Activated CD4-positive, alpha-beta memory T cell treated with anti-CD3 and anti-CD28 coated beads, Interleukin-2, amount 10 ng/mL, durations not matched to agents 7 days and 5 days (primary cell): Measurements from ENCODE around the gene KCNF1. TPM values are rescaled to one million over a fixed set of nuclear protein-coding genes. Genes with fewer than 3 reads are reported as not detected.

Source experiments
- CTCF ChIA-PET: fragments of 350-600 bp; sonication (Branson Sonifier 250); formaldehyde crosslinking; loops from one replicate; lab custom pipeline; 2021; ENCODE audit warnings: antibody characterized with exemption, inconsistent platforms; lab: Charles Lee
- POLR2A ChIA-PET: fragments of 350-600 bp; sonication (Branson Sonifier 250); formaldehyde crosslinking; loops from one replicate; lab custom pipeline; 2021; ENCODE audit warnings: antibody characterized with exemption; lab: Charles Lee
- DNase-seq: peaks from one replicate; pipeline ENCODE4 v3.0.0-alpha.2; 2020
- H3K27ac Mint-ChIP-seq: one replicate; pipeline ENCODE4 v1.8.0; 2021; ENCODE audit warnings: mild to moderate bottlenecking, mixed read lengths
- H3K27me3 Mint-ChIP-seq: one replicate; pipeline ENCODE4 v1.8.0; 2021; ENCODE audit warnings: mixed read lengths
- H3K36me3 Mint-ChIP-seq: one replicate; pipeline ENCODE4 v1.8.0; 2021; ENCODE audit warnings: low read depth, mixed read lengths
- H3K4me1 Mint-ChIP-seq: one replicate; pipeline ENCODE4 v1.8.0; 2021; ENCODE audit warnings: mixed read lengths
- H3K4me3 Mint-ChIP-seq: one replicate; pipeline ENCODE4 v1.8.0; 2021; ENCODE audit warnings: mild to moderate bottlenecking, mixed read lengths
- H3K9me3 Mint-ChIP-seq: one replicate; pipeline ENCODE4 v1.8.0; 2021; ENCODE audit warnings: mixed read lengths
- total RNA-seq, 2 experiments: library from RNA; stranded (reverse); gene quantifications; one replicate each; pipeline ENCODE4 v1.2.3, GENCODE V29; 2021

KCNF1 gene
- total RNA-seq, 2 experiments from 2014 or later, result not detected

- POLR2A ChIA-PET, result no interaction called here
Measured at GRCh38 chr2:10921525-10921924, 9.8 kb downstream of the KCNF1 start.

GRCh38 chr2:10922307-10923007 lies 10.7 kb downstream of the KCNF1 start:
- ChIA-PET CTCF (no interaction called here), POLR2A (no interaction called here)
- Mint-ChIP-seq H3K27me3 (peaks cover 3% of the 10 kb centered on the region), H3K9me3 (no peaks in the 10 kb centered on the region), H3K36me3 (no peaks in the 10 kb centered on the region), H3K4me3 (no peak overlapping the region), H3K4me1 (no peaks in the 10 kb centered on the region), H3K27ac (no peak overlapping the region)
- no peak for DNase-seq

More at GRCh38 chr2:10921525-10921924, 9.8 kb downstream of the KCNF1 start:
- Mint-ChIP-seq H3K4me1 (no peaks in the 10 kb centered on the region), H3K9me3 (no peaks in the 10 kb centered on the region), H3K27ac (no peak overlapping the region), H3K4me3 (no peak overlapping the region), H3K27me3 (peaks cover 11% of the 10 kb centered on the region), H3K36me3 (no peaks in the 10 kb centered on the region)
- no peak for DNase-seq
- CTCF ChIA-PET, result no interaction called here

GRCh38 chr2:10923008-10923375 lies 11.3 kb downstream of the KCNF1 start:
- ChIA-PET CTCF (no interaction called here), POLR2A (no interaction called here)
- no peak for DNase-seq

GRCh38 chr2:10923965-10924364 lies 12.2 kb downstream of the KCNF1 start:
- no peak for DNase-seq
- H3K36me3 Mint-ChIP-seq, result no peaks in the 10 kb centered on the region
- H3K4me1 Mint-ChIP-seq, result no peaks in the 10 kb centered on the region
- H3K9me3 Mint-ChIP-seq, result no peaks in the 10 kb centered on the region
- POLR2A ChIA-PET, result no interaction called here
- no peak overlapping the region for H3K27ac Mint-ChIP-seq
- H3K27me3 Mint-ChIP-seq, result peaks cover 6% of the 10 kb centered on the region
- H3K4me3 Mint-ChIP-seq, result no peak overlapping the region
- CTCF ChIA-PET, result no interaction called here

More at GRCh38 chr2:10923008-10923375, 11.3 kb downstream of the KCNF1 start:
- Mint-ChIP-seq H3K4me1 (no peaks in the 10 kb centered on the region), H3K36me3 (no peaks in the 10 kb centered on the region), H3K27me3 (peaks cover 3% of the 10 kb centered on the region), H3K9me3 (no peaks in the 10 kb centered on the region), H3K27ac (no peak overlapping the region), H3K4me3 (no peak overlapping the region)

- H3K4me1 Mint-ChIP-seq, result no peaks in the 10 kb centered on the region
- DNase-seq, result no peak
- ChIA-PET POLR2A (no interaction called here), CTCF (no interaction called here)
- H3K4me3 Mint-ChIP-seq, result no peak overlapping the region
- H3K9me3 Mint-ChIP-seq, result no peaks in the 10 kb centered on the region
- peaks cover 8% of the 10 kb centered on the region for H3K27me3 Mint-ChIP-seq
- no peaks in the 10 kb centered on the region for H3K36me3 Mint-ChIP-seq
- no peak overlapping the region for H3K27ac Mint-ChIP-seq
Measured at GRCh38 chr2:10924441-10924840, 12.7 kb downstream of the KCNF1 start.

GRCh38 chr2:10924859-10925258 lies 13.1 kb downstream of the KCNF1 start:
- ChIA-PET POLR2A (no interaction called here), CTCF (no interaction called here)
- H3K27ac Mint-ChIP-seq, result no peak overlapping the region
- H3K27me3 Mint-ChIP-seq, result peaks cover 12% of the 10 kb centered on the region
- H3K4me1 Mint-ChIP-seq, result no peaks in the 10 kb centered on the region
- no peak for DNase-seq
- H3K36me3 Mint-ChIP-seq, result no peaks in the 10 kb centered on the region
- H3K4me3 Mint-ChIP-seq, result no peak overlapping the region
- no peaks in the 10 kb centered on the region for H3K9me3 Mint-ChIP-seq

- Mint-ChIP-seq H3K27ac (no peak overlapping the region), H3K4me3 (no peak overlapping the region), H3K9me3 (no peaks in the 10 kb centered on the region), H3K36me3 (no peaks in the 10 kb centered on the region), H3K4me1 (no peaks in the 10 kb centered on the region), H3K27me3 (peaks cover 15% of the 10 kb centered on the region)
- DNase-seq, result no peak
- ChIA-PET POLR2A (no interaction called here), CTCF (no interaction called here)
Measured at GRCh38 chr2:10926191-10926820, 14.6 kb downstream of the KCNF1 start.

- Mint-ChIP-seq H3K27ac (no peak overlapping the region), H3K9me3 (no peaks in the 10 kb centered on the region), H3K4me3 (no peak overlapping the region), H3K4me1 (no peaks in the 10 kb centered on the region), H3K27me3 (peaks cover 18% of the 10 kb centered on the region), H3K36me3 (no peaks in the 10 kb centered on the region)
- ChIA-PET CTCF (interaction anchor here (1.1 kb wide), 1 partner anchor 95 kb away, joined by 3 read pairs; no protein-coding TSS in a partner anchor), POLR2A (no interaction called here)
- no peak for DNase-seq
Measured at GRCh38 chr2:10930721-10931516, 19.2 kb downstream of the KCNF1 start.

- no peak overlapping the region for H3K4me3 Mint-ChIP-seq
- no peak for DNase-seq
- peaks cover 18% of the 10 kb centered on the region for H3K27me3 Mint-ChIP-seq
- no peaks in the 10 kb centered on the region for H3K9me3 Mint-ChIP-seq
- POLR2A ChIA-PET, result no interaction called here
- no peak overlapping the region for H3K27ac Mint-ChIP-seq
- CTCF ChIA-PET, result no interaction called here
- no peaks in the 10 kb centered on the region for H3K36me3 Mint-ChIP-seq
- peaks cover 2% of the 10 kb centered on the region for H3K4me1 Mint-ChIP-seq
Measured at GRCh38 chr2:10931710-10932255, 20.0 kb downstream of the KCNF1 start.

GRCh38 chr2:10932345-10933151 lies 20.8 kb downstream of the KCNF1 start:
- ChIA-PET CTCF (no interaction called here), POLR2A (no interaction called here)
- Mint-ChIP-seq H3K27ac (no peak overlapping the region), H3K36me3 (no peaks in the 10 kb centered on the region), H3K4me3 (no peak overlapping the region), H3K4me1 (peaks cover 2% of the 10 kb centered on the region), H3K9me3 (peaks cover 2% of the 10 kb centered on the region), H3K27me3 (peaks cover 18% of the 10 kb centered on the region)
- DNase-seq, result no peak

- peaks cover 3% of the 10 kb centered on the region for H3K9me3 Mint-ChIP-seq
- H3K4me3 Mint-ChIP-seq, result no peak overlapping the region
- H3K27ac Mint-ChIP-seq, result no peak overlapping the region
- ChIA-PET CTCF (no interaction called here), POLR2A (no interaction called here)
- H3K27me3 Mint-ChIP-seq, result peaks cover 15% of the 10 kb centered on the region
- no peak for DNase-seq
- peaks cover 2% of the 10 kb centered on the region for H3K4me1 Mint-ChIP-seq
- H3K36me3 Mint-ChIP-seq, result no peaks in the 10 kb centered on the region
Measured at GRCh38 chr2:10933700-10934225, 22.0 kb downstream of the KCNF1 start.

- H3K4me3 Mint-ChIP-seq, result no peak overlapping the region
- peaks cover 2% of the 10 kb centered on the region for H3K4me1 Mint-ChIP-seq
- ChIA-PET CTCF (no interaction called here), POLR2A (no interaction called here)
- no peak for DNase-seq
- H3K9me3 Mint-ChIP-seq, result peaks cover 8% of the 10 kb centered on the region
- H3K36me3 Mint-ChIP-seq, result no peaks in the 10 kb centered on the region
- no peak overlapping the region for H3K27ac Mint-ChIP-seq
- H3K27me3 Mint-ChIP-seq, result peaks cover 13% of the 10 kb centered on the region
Measured at GRCh38 chr2:10934308-10934978, 22.7 kb downstream of the KCNF1 start.
